Activated naive CD4-positive, alpha-beta T cell treated with anti-CD3 and anti-CD28 coated beads, Interleukin-2, amount 50 U/mL, for 24 hours (primary cell): ENCODE results near the gene GPR37L1.

Source experiments
- H3K27ac Mint-ChIP-seq: one replicate; pipeline ENCODE4 v1.8.0; 2021; ENCODE audit warnings: mild to moderate bottlenecking, mixed read lengths
- H3K27me3 Mint-ChIP-seq: one replicate; pipeline ENCODE4 v1.8.0; 2021; ENCODE audit warnings: mixed read lengths
- H3K36me3 Mint-ChIP-seq: one replicate; pipeline ENCODE4 v1.8.0; 2021; ENCODE audit warnings: mixed read lengths
- H3K4me1 Mint-ChIP-seq: one replicate; pipeline ENCODE4 v1.8.0; 2021; ENCODE audit warnings: mixed read lengths
- H3K4me3 Mint-ChIP-seq: one replicate; pipeline ENCODE4 v1.8.0; 2021; ENCODE audit warnings: mild to moderate bottlenecking, mixed read lengths
- H3K9me3 Mint-ChIP-seq: one replicate; pipeline ENCODE4 v1.8.0; 2021; ENCODE audit warnings: mixed read lengths

Gene GPR37L1, protein sequence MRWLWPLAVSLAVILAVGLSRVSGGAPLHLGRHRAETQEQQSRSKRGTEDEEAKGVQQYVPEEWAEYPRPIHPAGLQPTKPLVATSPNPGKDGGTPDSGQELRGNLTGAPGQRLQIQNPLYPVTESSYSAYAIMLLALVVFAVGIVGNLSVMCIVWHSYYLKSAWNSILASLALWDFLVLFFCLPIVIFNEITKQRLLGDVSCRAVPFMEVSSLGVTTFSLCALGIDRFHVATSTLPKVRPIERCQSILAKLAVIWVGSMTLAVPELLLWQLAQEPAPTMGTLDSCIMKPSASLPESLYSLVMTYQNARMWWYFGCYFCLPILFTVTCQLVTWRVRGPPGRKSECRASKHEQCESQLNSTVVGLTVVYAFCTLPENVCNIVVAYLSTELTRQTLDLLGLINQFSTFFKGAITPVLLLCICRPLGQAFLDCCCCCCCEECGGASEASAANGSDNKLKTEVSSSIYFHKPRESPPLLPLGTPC

DNA sequence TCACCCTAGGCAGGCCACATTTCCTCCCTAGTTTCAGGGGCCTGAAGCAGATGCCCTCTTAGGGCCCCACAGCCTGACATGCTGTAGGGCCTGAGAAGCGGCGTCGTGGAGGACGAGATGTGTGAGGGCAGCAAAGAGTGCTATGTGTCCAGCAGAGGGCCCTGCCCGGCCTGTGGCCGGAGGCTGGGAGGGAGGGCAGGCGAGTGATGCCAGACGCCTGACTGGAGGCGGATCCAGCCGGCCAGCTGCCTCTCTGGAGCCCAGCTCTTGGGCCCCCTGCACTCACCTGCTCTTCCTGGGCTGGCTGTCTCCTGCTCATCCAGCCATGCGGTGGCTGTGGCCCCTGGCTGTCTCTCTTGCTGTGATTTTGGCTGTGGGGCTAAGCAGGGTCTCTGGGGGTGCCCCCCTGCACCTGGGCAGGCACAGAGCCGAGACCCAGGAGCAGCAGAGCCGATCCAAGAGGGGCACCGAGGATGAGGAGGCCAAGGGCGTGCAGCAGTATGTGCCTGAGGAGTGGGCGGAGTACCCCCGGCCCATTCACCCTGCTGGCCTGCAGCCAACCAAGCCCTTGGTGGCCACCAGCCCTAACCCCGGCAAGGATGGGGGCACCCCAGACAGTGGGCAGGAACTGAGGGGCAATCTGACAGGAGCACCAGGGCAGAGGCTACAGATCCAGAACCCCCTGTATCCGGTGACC, at the start of gene GPR37L1:
Gene GPR37L1, plus strand, starts transcription at position 279 of the 697 bp plus-strand sequence. Its CDS starts 47 bp downstream, at position 326.
- no peak within 1 kb of the TSS for H3K4me3 Mint-ChIP-seq
- H3K27me3 Mint-ChIP-seq: peaks cover 2% of the 10 kb centered on the region
- H3K4me1 Mint-ChIP-seq: no peaks in the 10 kb centered on the region
- no peaks in the 10 kb centered on the region for H3K36me3 Mint-ChIP-seq
- no peak within 1 kb of the TSS for H3K27ac Mint-ChIP-seq
- H3K9me3 Mint-ChIP-seq: no peaks in the 10 kb centered on the region

DNA sequence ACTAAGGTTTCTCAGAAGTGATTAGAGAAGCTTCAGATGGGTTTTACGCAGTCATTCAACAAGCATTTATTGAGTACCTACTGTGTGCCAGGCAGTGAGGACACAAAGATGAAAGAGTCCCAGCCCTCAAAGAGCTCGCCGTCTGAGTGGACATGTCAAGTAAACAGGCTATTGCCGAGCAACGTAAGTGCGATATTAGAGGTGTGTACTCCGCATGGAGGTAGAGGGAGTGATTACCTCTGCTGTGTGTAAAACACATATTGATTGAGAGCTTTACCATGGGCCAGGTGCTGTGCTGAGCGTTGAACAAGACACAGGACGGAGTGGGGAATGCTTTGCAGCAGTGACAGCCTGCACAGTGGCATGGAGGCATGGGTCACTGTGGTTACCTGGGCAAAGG, 49.5 kb upstream of the GPR37L1 start:
- Mint-ChIP-seq H3K4me1 (no peaks in the 10 kb centered on the region), H3K27ac (no peak overlapping the region), H3K4me3 (no peak overlapping the region)

DNA sequence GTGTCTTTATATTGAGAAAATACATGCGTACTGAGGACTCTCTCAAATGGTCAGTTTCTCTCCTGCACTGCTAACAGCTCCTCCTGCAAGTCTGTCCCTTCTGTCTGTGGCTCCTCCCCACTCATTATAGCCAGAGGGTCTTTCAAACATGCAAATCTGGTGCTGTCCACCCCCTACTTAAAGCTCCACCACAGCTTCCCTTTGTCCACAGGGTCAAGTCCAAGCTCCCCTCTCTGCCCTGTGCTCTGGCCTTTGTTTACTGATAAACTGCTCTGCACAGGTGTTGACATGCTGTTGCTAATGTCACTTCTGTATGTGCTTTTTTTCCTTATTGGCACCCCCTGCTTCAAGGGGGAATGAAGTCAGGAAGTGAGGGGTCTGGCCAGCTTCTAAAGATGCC, 47.7 kb upstream of the GPR37L1 start:
- Mint-ChIP-seq H3K4me1 (no peaks in the 10 kb centered on the region), H3K27ac (no peak overlapping the region), H3K27me3 (no peaks in the 10 kb centered on the region), H3K36me3 (no peaks in the 10 kb centered on the region), H3K9me3 (no peaks in the 10 kb centered on the region), H3K4me3 (no peak overlapping the region)

More for the DNA sequence above, 49.5 kb upstream of the GPR37L1 start:
- Mint-ChIP-seq H3K36me3 (no peaks in the 10 kb centered on the region), H3K9me3 (no peaks in the 10 kb centered on the region), H3K27me3 (no peaks in the 10 kb centered on the region)

DNA sequence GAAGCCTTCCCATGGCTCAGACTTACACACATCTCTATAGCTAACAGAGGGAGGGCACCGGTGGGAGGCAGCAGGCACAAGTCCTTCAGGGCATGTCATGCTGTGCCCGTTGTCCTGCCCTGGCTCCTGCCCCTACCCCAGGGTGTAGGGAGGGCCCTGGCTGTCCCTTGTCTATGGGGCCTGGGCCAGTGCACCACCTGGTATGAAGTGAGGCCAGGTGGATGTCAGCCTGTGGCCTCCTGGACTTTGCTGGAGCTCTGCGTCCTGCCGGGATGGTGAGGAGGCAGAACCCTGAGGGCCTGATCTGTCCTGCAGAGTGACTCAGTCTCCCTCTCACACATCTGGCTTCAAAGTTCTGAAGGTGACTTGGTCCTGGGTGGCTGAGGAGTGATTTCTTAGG, 47.3 kb upstream of the GPR37L1 start:
- H3K4me1 Mint-ChIP-seq: no peaks in the 10 kb centered on the region
- no peaks in the 10 kb centered on the region for H3K36me3 Mint-ChIP-seq
- no peak overlapping the region for H3K4me3 Mint-ChIP-seq
- no peaks in the 10 kb centered on the region for H3K27me3 Mint-ChIP-seq
- H3K27ac Mint-ChIP-seq: no peak overlapping the region
- H3K9me3 Mint-ChIP-seq: no peaks in the 10 kb centered on the region

DNA sequence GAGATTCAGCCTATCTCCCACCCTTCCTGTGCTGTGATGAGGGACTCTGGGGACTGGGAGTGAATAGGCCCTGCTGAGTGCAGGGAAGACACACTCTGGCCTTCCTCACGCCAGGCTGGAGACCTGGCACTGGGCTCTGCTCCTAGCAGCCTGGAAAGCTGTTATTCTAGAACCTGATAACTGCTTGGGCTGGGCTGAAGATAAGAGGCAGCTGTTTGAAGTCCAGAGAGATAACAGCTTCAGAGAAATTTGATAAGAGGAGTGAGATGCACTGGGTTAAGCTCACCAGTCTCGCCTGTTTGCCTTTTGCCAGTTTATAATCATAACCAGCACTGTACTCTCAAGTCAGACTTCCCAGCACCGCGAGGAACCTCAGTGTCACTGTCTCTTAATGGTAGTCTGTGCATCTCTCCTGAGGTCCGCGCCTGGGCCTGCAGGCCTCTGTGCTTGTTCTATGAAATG, 46.6 kb upstream of the GPR37L1 start:
- Mint-ChIP-seq H3K9me3 (no peaks in the 10 kb centered on the region), H3K36me3 (no peaks in the 10 kb centered on the region), H3K4me3 (no peak overlapping the region), H3K4me1 (no peaks in the 10 kb centered on the region), H3K27ac (no peak overlapping the region), H3K27me3 (no peaks in the 10 kb centered on the region)

DNA sequence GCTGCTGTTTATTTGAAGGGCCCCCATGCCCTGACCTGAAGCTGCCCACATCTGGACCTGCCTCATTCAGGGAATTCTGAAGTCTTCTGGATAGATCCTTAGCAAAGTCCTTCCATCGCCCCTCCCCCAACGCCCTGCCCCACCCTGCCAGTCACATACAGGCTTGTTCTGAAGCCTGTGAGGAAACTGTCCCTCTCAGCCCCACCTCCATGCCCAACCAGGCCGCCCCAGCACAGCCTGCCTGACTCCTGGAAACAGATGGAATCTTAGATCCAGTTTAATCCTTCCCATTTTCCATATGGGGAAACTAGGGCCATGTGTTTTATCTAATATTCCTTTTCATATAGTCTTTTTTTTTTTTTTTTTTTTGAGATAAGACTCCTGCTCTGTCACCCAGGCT, 44.5 kb upstream of the GPR37L1 start:
- H3K9me3 Mint-ChIP-seq: no peaks in the 10 kb centered on the region
- no peak overlapping the region for H3K4me3 Mint-ChIP-seq
- H3K27ac Mint-ChIP-seq: no peak overlapping the region
- H3K27me3 Mint-ChIP-seq: no peaks in the 10 kb centered on the region
- H3K4me1 Mint-ChIP-seq: no peaks in the 10 kb centered on the region
- H3K36me3 Mint-ChIP-seq: no peaks in the 10 kb centered on the region

DNA sequence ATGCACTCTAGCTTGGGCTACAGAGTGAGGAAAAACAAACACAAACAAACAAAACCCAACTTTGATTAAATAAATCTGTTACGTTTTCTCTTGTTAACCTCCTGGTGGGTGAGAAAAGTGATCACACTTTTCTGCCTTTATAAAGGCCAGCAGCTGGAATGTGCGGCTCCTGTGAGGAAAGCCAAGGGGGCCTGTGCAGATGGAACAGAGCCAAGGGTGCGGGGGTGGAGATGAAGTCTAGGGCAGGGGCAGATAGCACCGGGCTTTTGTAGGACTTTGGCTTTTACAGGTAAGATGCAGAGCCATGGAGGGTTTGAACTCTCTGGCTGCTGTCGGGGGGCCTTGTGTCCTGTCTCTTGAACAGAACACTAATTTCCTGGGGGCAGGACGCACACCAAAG, 40.7 kb upstream of the GPR37L1 start:
- H3K4me1 Mint-ChIP-seq: no peaks in the 10 kb centered on the region
- no peak overlapping the region for H3K4me3 Mint-ChIP-seq
- H3K36me3 Mint-ChIP-seq: no peaks in the 10 kb centered on the region
- no peaks in the 10 kb centered on the region for H3K9me3 Mint-ChIP-seq
- H3K27ac Mint-ChIP-seq: no peak overlapping the region
- no peaks in the 10 kb centered on the region for H3K27me3 Mint-ChIP-seq

DNA sequence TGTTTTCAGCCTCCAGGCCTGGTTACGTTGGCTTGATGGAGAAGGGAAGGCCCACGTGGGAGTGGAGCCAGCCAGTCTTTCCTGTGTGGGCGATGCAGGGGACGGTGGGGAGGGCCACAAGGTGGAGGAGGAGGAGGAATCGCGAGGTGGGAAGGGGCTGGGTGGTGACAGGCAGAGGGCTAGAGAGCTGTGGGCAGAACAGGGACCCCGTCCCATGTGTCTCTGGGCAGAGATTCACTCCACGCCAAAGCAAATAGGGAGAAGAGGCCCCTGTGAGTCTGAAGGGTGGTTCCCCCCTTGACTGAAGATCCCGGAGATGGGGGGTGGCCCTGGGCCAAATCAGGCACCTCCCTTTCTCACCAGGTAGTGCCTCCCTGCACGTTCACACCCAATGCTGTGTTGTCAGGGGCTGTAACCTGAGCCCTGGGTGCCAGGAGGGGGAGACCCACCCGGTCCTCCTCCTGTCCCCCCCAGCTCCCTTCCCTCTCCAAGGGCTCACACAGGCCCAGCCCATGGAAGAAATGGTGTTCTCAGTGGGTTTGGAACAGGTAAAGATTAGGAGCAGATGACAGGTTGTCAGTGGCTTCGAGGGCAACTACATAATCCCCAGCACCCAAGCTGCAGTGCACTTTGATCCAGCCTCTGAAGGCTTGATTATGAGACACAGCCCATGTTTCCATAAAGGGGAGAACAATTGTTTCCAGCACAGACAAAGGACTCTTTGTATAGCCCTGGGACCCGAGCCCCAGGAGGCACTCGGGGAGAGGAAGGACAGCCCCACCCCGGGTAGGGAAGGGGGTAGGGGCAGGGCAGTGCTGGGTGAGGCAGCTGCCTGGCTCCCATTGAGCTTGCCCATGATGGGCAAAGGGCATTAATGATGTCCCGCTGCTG, 37.7 kb upstream of the GPR37L1 start:
- Mint-ChIP-seq H3K27ac (no peak overlapping the region), H3K27me3 (no peaks in the 10 kb centered on the region), H3K4me1 (no peaks in the 10 kb centered on the region), H3K36me3 (no peaks in the 10 kb centered on the region), H3K4me3 (no peak overlapping the region), H3K9me3 (no peaks in the 10 kb centered on the region)

DNA sequence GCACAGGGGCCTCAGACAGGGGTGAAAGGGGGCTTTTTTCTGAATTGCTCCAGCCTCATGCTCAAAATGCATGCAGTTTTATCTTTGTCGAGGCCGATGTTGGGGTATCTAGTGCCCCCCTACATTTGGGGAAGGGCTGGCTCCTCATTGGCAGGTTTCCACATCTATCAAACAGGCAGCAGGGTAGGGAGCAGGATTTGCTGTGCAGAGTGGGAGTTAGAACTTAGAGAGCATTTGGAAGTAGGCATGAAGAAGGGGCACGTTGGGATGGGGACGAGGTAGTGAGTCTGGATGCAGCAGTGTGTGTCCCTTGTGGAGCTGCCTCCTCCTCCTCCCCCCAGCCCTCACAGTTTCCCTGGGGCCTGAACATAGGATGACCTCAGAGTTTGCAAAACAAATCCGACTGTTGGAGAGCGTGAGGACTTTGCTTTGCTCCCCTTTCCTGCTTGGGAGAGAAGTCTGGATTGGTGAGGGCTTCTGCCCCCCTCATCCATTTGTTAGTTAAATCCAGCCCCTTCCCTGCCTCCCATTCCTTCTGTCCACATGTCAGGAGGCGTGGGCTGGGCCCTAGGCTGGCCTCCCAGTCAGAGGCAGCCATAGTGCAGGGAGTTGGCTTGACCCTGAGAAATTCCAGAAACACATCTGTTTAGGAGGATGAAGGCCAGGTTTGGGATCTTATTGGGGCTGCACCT, 36.9 kb upstream of the GPR37L1 start:
- H3K4me1 Mint-ChIP-seq: no peaks in the 10 kb centered on the region
- no peak overlapping the region for H3K4me3 Mint-ChIP-seq
- no peaks in the 10 kb centered on the region for H3K27me3 Mint-ChIP-seq
- H3K9me3 Mint-ChIP-seq: no peaks in the 10 kb centered on the region
- H3K27ac Mint-ChIP-seq: no peak overlapping the region
- H3K36me3 Mint-ChIP-seq: no peaks in the 10 kb centered on the region

DNA sequence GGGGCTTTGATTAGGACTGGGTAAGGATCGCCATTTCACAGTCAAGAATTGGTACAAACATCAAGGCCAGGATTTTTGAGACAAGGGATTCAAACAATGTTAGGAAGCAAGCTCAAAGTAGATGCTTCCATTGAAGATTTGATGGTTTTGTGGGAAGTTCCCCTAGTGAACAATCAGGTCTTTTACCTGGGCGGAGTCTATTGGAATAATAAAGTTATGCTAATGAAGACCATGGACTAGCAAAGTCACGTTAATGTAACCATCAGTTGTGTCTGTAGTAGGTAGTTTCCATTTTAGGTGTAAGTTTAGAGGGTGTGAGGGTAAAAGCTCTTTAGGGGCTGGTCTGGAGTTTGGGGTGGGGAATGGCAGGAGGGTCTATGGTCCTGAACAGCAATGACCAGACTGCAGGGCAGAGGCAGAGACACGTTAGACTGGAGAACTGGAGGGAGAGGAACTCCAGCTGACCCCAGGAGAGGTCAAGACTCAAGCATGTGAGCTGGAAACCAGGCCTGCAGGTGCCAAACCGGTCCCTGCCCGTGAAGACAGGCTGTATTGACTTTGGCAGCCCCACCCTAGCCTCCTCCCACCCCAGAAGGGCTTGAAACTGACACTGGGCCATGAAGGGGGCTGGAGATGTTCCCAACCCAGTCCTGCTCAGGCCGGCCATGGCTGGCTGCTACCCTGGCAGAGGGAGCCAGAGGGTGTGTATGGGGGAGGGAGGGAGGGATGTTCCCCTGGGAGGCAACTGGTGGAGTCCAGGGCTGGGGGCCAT, 36.0 kb upstream of the GPR37L1 start:
- Mint-ChIP-seq H3K27me3 (no peaks in the 10 kb centered on the region), H3K4me1 (no peaks in the 10 kb centered on the region), H3K27ac (no peak overlapping the region), H3K4me3 (no peak overlapping the region), H3K36me3 (no peaks in the 10 kb centered on the region), H3K9me3 (no peaks in the 10 kb centered on the region)

DNA sequence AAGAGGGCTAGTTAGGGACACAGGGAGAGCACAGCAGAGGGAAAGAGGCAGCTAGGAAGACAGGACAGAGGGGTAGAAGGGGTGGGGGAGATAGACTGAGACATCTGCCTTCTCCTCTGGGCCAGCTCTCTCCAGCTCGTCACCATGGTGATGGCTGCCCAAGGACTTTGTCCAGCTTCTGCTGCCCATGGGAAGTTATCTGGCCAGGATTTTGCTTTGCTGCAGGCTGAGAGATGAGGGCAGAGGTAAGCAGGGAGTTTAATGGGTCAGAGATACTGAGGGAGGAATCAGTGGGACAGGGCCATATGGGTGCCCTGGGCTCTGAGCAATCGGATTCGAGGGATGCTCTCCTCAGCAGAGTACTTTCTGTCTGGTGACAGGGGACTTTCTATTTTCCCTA, 34.5 kb upstream of the GPR37L1 start:
- Mint-ChIP-seq H3K36me3 (no peaks in the 10 kb centered on the region), H3K27me3 (no peaks in the 10 kb centered on the region), H3K27ac (no peak overlapping the region), H3K4me3 (no peak overlapping the region), H3K4me1 (no peaks in the 10 kb centered on the region), H3K9me3 (no peaks in the 10 kb centered on the region)

DNA sequence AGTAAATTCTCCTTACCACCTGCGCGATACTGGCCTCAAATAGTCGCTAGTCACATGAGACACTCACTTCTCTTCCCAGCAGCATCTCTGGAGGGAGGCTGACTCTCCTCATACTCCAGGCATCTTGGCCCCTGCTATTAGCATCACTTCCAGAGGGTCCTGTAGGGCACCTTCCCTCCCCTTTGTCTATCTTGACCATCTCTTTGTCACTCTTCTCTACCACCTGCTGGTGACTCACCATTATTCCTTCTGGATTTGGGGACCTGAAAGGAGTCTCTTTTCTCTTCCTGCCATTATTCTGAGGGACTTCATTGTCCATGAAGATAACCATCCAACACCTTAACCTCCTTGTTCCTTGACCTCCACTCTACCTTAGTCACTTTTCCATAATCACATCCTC, 31.7 kb upstream of the GPR37L1 start:
- no peaks in the 10 kb centered on the region for H3K9me3 Mint-ChIP-seq
- no peak overlapping the region for H3K27ac Mint-ChIP-seq
- H3K36me3 Mint-ChIP-seq: no peaks in the 10 kb centered on the region
- H3K4me1 Mint-ChIP-seq: no peaks in the 10 kb centered on the region
- peaks cover 4% of the 10 kb centered on the region for H3K27me3 Mint-ChIP-seq
- H3K4me3 Mint-ChIP-seq: no peak overlapping the region

DNA sequence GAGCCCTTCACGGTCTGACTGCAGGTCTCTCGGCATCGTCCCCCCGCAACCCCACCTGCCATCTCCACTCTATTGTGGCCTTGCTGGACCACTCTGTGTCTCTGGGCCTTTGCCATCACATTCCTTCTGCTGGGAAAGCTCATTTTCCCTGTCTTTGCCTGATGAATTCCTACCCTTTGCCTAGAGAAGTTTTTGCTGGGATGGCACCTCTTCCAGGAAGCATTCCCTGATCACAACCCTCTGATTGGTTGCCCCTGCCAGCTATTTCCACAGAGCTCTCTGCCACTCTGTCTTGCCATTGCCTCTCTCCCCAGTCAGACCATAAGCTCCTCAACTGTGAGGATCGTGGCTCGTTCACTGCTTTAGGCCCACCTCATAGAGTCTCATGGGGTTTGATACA, 28.9 kb upstream of the GPR37L1 start:
- Mint-ChIP-seq H3K36me3 (no peaks in the 10 kb centered on the region), H3K27me3 (peaks cover 6% of the 10 kb centered on the region), H3K27ac (peak overlapping the region; percentile 10), H3K9me3 (no peaks in the 10 kb centered on the region), H3K4me3 (no peak overlapping the region), H3K4me1 (no peaks in the 10 kb centered on the region)

DNA sequence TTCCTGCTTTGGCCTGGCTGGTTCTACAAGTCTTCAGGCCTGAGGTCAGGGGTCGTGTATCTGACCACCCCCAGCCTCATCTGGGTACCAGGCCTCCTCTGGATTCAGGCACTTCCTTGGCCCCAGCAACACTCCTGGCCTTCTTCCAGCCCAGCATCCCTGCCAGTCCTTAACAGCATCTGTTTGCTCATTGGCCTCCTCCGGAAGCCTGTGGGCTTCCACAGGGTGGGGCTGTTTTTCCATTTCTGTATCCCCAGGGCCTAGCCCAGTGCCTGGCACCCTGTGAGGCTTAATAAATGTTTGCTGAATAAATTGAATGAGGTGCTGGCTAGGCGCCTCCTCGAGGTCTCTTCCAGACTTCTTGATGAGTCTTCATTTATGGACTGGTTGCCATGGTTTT, 21.5 kb upstream of the GPR37L1 start:
- no peaks in the 10 kb centered on the region for H3K4me1 Mint-ChIP-seq
- H3K27me3 Mint-ChIP-seq: peaks cover 2% of the 10 kb centered on the region
- no peak overlapping the region for H3K27ac Mint-ChIP-seq
- H3K4me3 Mint-ChIP-seq: no peak overlapping the region
- H3K36me3 Mint-ChIP-seq: no peaks in the 10 kb centered on the region
- H3K9me3 Mint-ChIP-seq: no peaks in the 10 kb centered on the region
